ENCODE data around the gene GIPR.

GRCh38 chr19:45687599-45687998, 19.6 kb downstream of the GIPR start:
- TF ChIP-seq CTCF (conservative IDR thresholded peaks at IDR 0.05 in 1 of 2, IDR thresholded peaks at IDR 0.05 in 1 of 2; ENCODE audit: low read depth in 1 of 2, low read length in 2 of 2) (no peak), EZH2 (IDR thresholded peaks at IDR 0.05; ENCODE audit: low read length, missing control alignments) (no peak)
